ENCODE measurements around the gene DGKQ.

DNA sequence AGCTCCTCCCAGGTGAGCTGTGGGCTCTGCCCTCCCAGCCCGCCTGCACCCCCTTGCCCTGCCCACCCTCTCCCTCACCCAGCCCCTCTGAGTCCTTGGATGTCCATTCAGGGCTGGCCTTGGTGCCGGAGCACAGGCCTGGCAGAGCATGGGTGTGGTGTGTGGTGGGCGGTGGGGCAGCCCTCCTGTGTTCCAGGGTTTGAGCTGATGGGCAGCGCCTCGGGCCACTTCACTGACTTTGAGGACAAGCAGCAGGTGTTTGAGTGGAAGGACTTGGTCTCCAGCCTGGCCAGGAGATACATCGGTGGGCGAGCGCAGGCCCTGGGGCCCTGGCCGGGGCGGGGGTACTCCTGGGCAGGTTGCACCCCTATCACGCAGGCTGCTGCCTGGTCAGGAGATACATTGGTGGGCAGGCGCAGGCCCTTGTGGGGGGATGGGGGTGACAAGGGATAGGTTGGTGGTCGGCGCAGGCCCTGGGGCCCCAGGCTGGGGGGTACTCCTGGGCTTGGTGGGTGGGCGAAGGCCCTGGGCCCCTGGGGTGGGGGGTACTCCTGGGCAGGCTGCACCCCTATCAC is 27.4 kb upstream of the DGKQ start:
- TF ChIP-seq, protein P1, sequence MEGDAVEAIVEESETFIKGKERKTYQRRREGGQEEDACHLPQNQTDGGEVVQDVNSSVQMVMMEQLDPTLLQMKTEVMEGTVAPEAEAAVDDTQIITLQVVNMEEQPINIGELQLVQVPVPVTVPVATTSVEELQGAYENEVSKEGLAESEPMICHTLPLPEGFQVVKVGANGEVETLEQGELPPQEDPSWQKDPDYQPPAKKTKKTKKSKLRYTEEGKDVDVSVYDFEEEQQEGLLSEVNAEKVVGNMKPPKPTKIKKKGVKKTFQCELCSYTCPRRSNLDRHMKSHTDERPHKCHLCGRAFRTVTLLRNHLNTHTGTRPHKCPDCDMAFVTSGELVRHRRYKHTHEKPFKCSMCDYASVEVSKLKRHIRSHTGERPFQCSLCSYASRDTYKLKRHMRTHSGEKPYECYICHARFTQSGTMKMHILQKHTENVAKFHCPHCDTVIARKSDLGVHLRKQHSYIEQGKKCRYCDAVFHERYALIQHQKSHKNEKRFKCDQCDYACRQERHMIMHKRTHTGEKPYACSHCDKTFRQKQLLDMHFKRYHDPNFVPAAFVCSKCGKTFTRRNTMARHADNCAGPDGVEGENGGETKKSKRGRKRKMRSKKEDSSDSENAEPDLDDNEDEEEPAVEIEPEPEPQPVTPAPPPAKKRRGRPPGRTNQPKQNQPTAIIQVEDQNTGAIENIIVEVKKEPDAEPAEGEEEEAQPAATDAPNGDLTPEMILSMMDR (IDR thresholded peaks at IDR 0.05; ENCODE audit: low read depth, low read length, poor library complexity, severe bottlenecking), result no peak
- TF ChIP-seq EZH2phosphoT487 (IDR thresholded peaks at IDR 0.05; ENCODE audit: borderline replicate concordance, low read length), result no peak

Measured in DOHH2 (cell line).